Keratinocyte (primary cell): ENCODE results near the gene RABGAP1.

Source experiments
- EZH2 ChIP-seq: IDR thresholded peaks from one replicate; pipeline ENCODE4 v1.6.1; 2012; ENCODE audit warnings: inconsistent platforms, mild to moderate bottlenecking, low read length, moderate library complexity
- TF ChIP-seq, protein P1 (sequence below), 3 experiments: IDR thresholded peaks in 1 of 3; conservative IDR thresholded peaks in 1 of 3; optimal IDR thresholded peaks in 1 of 3; 2 replicates in 2 of 3; 3 replicates in 1 of 3; pipeline versions ENCODE3 to v1.5.1; 2011; ENCODE audit warnings: low read length in 3 of 3, mild to moderate bottlenecking in 3 of 3, moderate library complexity in 2 of 3, control low read depth in 1 of 3, inconsistent platforms in 1 of 3; ENCODE audit not compliant: insufficient read depth in 2 of 3; ENCODE audit errors: extremely low read depth in 1 of 3

DNA sequence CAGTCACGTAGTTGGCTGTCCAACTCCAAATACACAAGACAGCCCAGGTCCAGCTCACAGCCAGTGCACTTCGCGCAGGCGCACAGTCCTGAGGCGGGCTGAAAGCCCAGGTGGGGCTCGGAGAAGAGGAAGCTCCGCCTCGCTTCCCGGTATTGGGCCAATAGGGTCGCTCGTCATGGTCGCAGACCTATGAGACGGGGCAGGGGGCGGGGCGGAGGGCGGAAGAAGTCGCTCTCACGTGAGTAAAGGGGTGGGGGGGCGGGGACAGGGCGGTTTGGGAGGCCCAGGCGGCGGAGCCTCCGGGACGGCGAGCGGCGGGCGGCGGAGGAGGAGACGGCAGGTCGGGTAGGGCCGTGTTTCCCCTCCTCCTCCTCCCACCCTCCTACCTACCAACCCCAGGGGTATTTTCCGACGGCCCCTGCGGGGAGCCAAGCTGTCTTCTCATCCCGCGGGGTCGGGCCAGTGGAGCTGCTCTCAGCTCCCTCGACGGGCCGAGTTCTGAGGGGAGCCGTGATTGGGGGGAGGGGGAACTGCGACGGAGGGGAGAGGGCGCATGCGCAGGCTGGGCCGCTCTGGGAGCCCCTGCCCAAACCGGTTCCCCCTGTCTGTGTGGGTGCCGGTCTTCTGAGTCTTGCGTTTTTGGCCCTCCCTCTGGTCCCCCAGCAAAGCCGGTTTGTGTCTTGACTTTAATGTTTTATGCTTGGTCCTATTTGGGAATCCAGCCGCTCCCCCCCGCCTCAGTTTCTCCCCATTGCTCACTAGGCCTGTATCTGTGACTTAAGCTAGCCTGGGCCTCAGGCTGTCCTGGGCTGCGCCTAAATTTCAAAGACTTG, at the start of gene RABGAP1:
- TF ChIP-seq, protein P1, sequence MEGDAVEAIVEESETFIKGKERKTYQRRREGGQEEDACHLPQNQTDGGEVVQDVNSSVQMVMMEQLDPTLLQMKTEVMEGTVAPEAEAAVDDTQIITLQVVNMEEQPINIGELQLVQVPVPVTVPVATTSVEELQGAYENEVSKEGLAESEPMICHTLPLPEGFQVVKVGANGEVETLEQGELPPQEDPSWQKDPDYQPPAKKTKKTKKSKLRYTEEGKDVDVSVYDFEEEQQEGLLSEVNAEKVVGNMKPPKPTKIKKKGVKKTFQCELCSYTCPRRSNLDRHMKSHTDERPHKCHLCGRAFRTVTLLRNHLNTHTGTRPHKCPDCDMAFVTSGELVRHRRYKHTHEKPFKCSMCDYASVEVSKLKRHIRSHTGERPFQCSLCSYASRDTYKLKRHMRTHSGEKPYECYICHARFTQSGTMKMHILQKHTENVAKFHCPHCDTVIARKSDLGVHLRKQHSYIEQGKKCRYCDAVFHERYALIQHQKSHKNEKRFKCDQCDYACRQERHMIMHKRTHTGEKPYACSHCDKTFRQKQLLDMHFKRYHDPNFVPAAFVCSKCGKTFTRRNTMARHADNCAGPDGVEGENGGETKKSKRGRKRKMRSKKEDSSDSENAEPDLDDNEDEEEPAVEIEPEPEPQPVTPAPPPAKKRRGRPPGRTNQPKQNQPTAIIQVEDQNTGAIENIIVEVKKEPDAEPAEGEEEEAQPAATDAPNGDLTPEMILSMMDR (optimal IDR thresholded peaks at IDR 0.05 in 1 of 3, IDR thresholded peaks at IDR 0.05 in 1 of 3, conservative IDR thresholded peaks at IDR 0.05 in 1 of 3; ENCODE audit: extremely low read depth in 1 of 3, insufficient read depth in 2 of 3, low read length in 3 of 3): no peak
- no peak for TF ChIP-seq EZH2
